Fibroblast of mammary gland (primary cell): ENCODE results near the gene METTL18.

Source experiments
- DNase-seq: peaks from one replicate; pipeline ENCODE4 v3.0.0-alpha.2; 2010; ENCODE audit warnings: low read depth
- H3K4me3 ChIP-seq: 2 replicates; pipeline ENCODE4 v1.5.1; 2011; ENCODE audit warnings: low read depth, mild to moderate bottlenecking, low read length, moderate library complexity; ENCODE audit not compliant: control insufficient read depth
- TF ChIP-seq, protein P1 (sequence below): conservative IDR thresholded peaks from 2 replicates; pipeline ENCODE4 v1.5.1; 2011; ENCODE audit warnings: low read depth, low read length, inconsistent platforms; ENCODE audit not compliant: control insufficient read depth, insufficient read depth

METTL18 gene

GRCh38 chr1:169809370-169810095, 14.8 kb upstream of the METTL18 start:
- H3K4me3 ChIP-seq, result no peak overlapping the region
- TF ChIP-seq, protein P1, sequence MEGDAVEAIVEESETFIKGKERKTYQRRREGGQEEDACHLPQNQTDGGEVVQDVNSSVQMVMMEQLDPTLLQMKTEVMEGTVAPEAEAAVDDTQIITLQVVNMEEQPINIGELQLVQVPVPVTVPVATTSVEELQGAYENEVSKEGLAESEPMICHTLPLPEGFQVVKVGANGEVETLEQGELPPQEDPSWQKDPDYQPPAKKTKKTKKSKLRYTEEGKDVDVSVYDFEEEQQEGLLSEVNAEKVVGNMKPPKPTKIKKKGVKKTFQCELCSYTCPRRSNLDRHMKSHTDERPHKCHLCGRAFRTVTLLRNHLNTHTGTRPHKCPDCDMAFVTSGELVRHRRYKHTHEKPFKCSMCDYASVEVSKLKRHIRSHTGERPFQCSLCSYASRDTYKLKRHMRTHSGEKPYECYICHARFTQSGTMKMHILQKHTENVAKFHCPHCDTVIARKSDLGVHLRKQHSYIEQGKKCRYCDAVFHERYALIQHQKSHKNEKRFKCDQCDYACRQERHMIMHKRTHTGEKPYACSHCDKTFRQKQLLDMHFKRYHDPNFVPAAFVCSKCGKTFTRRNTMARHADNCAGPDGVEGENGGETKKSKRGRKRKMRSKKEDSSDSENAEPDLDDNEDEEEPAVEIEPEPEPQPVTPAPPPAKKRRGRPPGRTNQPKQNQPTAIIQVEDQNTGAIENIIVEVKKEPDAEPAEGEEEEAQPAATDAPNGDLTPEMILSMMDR, result peak; percentile 37
- peak; percentile 48 for DNase-seq

DNA sequence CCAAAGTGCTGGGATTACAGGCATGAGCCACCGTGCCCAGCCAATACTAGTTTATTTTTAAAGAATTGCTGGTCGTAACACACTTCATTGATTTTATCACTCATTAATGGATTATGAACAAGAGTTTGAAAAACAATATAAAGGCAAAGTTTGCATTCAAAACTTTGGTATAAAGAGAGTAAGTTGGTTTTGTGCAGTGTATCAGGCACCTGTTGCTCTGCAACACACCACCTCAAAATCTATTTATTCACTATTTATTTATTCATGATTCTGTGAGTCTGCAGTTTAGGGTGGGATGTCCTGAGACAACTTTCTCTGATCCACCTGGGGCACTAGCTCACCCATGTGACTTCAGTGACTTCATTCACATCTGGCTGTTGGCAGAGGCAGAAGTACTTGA, 10.2 kb upstream of the METTL18 start:
- TF ChIP-seq, protein P1, result no peak
- no peak for DNase-seq
- no peak overlapping the region for H3K4me3 ChIP-seq

DNA sequence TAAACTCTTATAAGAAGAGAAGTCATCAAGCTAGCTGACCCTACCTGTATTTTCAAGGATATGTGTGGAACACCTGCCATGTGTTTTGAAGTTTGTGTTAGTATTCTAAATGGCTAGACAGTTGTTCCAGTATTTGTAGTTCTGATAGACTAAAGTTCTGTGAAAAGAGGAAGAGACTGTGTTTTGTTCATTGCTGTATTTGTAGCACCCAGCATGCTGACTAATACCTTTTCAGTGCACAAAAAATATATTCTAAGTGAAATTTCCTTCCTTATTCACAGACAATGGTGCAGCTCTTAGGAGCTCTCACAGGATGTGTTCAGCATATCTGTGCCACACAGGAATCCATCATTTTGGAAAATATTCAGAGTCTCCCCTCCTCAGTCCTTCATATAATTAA, 8.2 kb upstream of the METTL18 start:
- no peak for DNase-seq
- TF ChIP-seq, protein P1, result no peak
- H3K4me3 ChIP-seq, result no peak overlapping the region

DNA sequence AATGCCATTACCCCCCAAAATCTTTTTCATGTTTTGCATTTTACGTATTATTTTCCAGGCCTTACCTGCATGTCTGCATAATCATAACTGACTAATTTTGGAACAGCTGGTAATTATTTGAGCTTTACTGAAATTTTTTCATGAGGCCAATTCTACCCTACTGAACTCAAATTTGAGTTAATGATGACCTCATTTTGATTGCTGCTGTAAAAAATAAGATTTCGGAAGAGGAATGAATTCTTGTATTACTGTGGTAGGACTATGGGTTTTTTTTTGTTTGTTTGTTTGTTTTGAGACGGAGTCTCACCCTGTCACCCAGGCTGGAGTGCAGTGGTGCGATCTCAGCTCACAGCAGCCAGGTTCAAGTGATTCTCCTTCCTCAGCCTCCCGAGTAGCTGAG, 2.6 kb upstream of the METTL18 start:
- no peak overlapping the region for H3K4me3 ChIP-seq
- no peak for DNase-seq
- TF ChIP-seq, protein P1, result no peak

GRCh38 chr1:169796274-169796810, 1.6 kb upstream of the METTL18 start:
- H3K4me3 ChIP-seq, result no peak overlapping the region
- TF ChIP-seq, protein P1, result no peak
- DNase-seq, result no peak

GRCh38 chr1:169795687-169796086, 980 bp upstream of the METTL18 start:
- peak; percentile 9 for DNase-seq
- TF ChIP-seq, protein P1, result no peak
- peak overlapping the region; percentile 80 for H3K4me3 ChIP-seq
